ENCODE data around the gene ACYP2.
"Not testable (repeated sequence)": the region's sequence is repeated elsewhere in the genome, so short reads cannot be mapped to it uniquely, and the experiment has no call there.

ACYP2 gene

DNA sequence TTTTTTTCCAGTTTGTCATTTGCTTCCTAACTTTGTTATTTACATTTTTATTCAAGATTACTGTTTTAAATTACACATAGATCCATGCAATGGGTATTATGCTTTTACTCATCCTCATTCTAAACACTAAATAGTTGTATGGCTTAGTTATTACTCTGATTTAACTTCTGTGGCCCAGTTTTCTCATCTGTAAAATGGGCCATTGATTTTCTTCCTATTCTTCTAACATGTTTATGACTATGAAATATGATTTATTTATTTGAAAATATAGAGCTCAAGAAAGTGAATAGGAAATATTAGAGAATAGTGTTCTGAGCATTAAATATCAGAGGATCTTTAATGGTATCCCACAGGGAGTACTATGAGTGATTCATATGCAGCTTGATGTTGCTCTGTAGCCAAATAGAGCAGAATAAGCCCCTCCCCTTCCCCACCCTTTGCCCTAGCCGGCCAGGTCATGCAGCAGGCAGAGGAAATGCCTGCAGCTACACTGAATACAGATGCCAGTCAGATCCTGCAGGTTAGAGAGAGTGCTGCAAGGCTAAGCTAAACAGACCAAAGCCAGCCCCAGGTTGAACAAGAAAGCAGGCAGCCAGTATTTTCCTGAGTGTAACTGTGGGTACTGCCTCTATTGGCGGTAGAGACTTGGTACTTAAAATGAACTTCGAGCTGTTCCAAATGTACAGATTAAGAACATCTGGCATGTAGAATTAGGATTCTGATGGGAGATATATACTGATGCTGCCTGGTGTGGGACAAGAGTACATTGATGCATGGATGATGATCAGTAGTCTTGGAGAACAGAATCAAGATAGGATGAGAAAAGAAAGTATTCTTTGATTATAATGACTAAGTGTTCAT is 11.7 kb upstream of the ACYP2 start:
- peak; percentile 70 for DNase-seq
- no peaks in the 10 kb centered on the region for H3K36me3 ChIP-seq
- no peaks in the 10 kb centered on the region for H3K27me3 ChIP-seq
- H3K4me3 ChIP-seq (ENCODE audit: low read depth, low read length) = no peak overlapping the region
- TF ChIP-seq, protein P1, sequence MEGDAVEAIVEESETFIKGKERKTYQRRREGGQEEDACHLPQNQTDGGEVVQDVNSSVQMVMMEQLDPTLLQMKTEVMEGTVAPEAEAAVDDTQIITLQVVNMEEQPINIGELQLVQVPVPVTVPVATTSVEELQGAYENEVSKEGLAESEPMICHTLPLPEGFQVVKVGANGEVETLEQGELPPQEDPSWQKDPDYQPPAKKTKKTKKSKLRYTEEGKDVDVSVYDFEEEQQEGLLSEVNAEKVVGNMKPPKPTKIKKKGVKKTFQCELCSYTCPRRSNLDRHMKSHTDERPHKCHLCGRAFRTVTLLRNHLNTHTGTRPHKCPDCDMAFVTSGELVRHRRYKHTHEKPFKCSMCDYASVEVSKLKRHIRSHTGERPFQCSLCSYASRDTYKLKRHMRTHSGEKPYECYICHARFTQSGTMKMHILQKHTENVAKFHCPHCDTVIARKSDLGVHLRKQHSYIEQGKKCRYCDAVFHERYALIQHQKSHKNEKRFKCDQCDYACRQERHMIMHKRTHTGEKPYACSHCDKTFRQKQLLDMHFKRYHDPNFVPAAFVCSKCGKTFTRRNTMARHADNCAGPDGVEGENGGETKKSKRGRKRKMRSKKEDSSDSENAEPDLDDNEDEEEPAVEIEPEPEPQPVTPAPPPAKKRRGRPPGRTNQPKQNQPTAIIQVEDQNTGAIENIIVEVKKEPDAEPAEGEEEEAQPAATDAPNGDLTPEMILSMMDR (IDR thresholded peaks at IDR 0.05; ENCODE audit: low read depth, low read length) = peak; percentile 6; the same call in 1 of the 2 replicates
- peaks cover 2% of the 10 kb centered on the region; the same call in 1 of the 2 replicates for H3K4me1 ChIP-seq
- H3K9me3 ChIP-seq = no peaks in the 10 kb centered on the region

DNA sequence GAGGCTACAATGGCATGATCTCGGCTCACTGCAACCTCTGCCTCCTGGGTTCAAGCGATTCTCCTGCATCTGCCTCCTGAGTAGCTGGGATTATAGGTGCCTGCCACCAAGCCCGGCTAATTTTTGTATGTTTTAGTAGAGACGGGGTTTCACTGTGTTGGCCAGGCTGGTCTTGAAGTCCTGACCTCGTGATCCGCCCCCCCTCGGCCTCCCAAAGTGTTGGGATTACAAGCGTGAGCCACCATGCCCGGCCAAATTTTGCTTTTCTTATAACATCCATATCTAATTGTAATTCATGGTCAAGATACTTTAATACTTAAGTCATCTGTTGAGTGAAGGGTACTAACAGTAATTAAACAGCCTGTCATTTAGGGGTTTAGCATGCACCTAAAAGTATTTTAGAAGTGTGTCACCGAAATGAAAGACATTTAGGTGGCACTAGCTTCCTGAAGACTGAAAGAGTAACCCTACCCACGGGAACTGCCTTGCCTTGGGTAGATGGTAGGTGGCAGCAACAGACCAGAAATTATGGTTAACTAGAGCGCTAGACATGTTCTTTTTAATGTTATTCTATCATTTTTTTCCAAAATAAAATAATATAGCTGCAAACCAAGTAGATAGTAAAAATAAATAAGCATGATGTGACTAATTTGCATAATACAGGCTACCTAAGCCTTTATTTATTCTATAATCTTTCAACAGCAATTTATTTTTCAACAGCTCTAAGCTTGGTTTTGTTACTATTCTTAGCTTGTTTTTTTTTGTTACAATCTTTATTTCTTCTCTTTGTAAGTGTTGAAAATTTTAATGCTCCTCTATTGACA is 8.6 kb upstream of the ACYP2 start:
- Histone ChIP-seq H3K27me3 (no peaks in the 10 kb centered on the region), H3K4me1 (peaks cover 2% of the 10 kb centered on the region; the same call in 1 of the 2 replicates), H3K9me3 (no peaks in the 10 kb centered on the region), H3K36me3 (no peaks in the 10 kb centered on the region), H3K4me3 (ENCODE audit: low read depth, low read length) (no peak overlapping the region)
- DNase-seq = peak; percentile 40
- TF ChIP-seq, protein P1 (IDR thresholded peaks at IDR 0.05; ENCODE audit: low read depth, low read length) = peak; percentile 68

DNA sequence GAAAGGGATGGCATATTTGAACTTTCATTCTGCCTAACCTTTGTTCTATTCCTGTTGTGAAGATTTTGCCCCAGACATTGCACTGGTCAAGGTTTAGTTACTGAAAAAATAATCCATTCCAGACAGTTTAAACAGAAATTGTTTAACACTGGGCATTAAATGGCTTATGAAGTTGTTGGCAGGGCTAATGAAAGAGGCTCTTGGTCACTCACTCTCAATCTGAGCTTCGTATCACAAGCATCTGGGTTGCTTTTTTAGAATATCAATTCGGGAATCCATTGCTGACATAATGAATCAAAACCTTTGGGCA is 8.0 kb upstream of the ACYP2 start:
- no peak for DNase-seq
- peaks cover 2% of the 10 kb centered on the region; the same call in 1 of the 2 replicates for H3K4me1 ChIP-seq
- TF ChIP-seq, protein P1 (IDR thresholded peaks at IDR 0.05; ENCODE audit: low read depth, low read length) = no peak
- H3K36me3 ChIP-seq = no peaks in the 10 kb centered on the region
- no peaks in the 10 kb centered on the region for H3K27me3 ChIP-seq
- H3K4me3 ChIP-seq (ENCODE audit: low read depth, low read length) = peak overlapping the region; percentile 17; the same call in 1 of the 2 replicates
- no peaks in the 10 kb centered on the region for H3K9me3 ChIP-seq

DNA sequence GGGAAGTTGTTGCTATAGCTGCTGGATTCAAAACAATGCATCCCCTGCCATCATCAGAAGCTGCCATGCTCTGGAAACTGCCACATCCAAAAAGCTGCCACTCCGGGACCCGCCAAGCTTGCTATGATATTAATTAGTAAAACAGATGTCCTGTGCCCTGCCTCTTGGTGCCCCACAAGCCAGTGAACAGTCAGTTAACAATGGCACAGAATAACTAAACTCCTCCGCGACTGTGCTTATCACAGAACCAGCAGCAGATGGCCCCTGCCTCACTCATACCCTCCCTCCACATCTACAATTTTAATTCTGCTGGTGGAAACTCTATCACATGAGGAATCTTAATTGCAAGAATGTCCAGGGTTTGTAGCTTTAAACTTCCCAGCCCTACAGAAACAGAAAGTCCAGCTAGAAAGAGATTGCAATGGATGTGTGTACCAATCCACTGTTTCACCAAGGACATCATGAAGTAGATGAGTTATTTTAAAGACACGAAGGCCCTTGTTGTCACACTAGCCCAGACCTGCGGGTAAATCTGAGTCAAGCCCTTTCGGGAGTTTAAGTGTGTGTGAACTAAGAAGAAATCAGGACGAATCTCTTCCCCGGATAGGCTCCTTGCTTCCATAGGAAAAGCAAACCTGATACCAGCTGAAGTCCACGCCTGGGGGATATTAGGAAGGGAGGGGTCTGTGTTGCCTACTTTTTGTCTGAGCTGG is 7.4 kb upstream of the ACYP2 start:
- Histone ChIP-seq H3K27me3 (no peaks in the 10 kb centered on the region), H3K4me3 (ENCODE audit: low read depth, low read length) (peak overlapping the region; percentile 17; the same call in 1 of the 2 replicates), H3K4me1 (peaks cover 2% of the 10 kb centered on the region; the same call in 1 of the 2 replicates), H3K9me3 (no peaks in the 10 kb centered on the region), H3K36me3 (no peaks in the 10 kb centered on the region)
- TF ChIP-seq, protein P1 (IDR thresholded peaks at IDR 0.05; ENCODE audit: low read depth, low read length) = peak; percentile 12; the same call in 1 of the 2 replicates
- peak; percentile 52 for DNase-seq

DNA sequence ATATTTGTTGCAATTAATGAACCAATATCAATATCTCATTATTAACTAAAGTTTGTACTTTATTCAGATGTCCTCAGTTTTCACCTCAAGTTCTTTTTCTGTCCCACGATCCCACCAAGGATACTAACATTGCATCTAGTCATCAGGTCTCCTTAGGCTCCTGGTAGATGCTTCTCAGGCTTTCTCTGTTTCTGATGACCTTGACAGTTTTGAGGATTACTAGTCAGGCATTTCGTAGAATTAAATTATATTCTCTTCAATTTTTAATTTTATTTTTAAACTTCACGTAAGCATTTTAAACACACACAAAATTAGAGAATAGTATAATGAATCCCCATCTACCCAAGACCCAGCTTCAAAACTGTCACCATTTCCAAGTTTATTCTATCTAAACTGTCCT is 5.6 kb upstream of the ACYP2 start:
- no peak overlapping the region for H3K4me3 ChIP-seq (ENCODE audit: low read depth, low read length)
- no peak for DNase-seq
- no peaks in the 10 kb centered on the region; the same call in 1 of the 2 replicates for H3K4me1 ChIP-seq
- H3K9me3 ChIP-seq = no peaks in the 10 kb centered on the region
- TF ChIP-seq, protein P1 (IDR thresholded peaks at IDR 0.05; ENCODE audit: low read depth, low read length) = no peak
- no peaks in the 10 kb centered on the region for H3K36me3 ChIP-seq
- no peaks in the 10 kb centered on the region for H3K27me3 ChIP-seq

DNA sequence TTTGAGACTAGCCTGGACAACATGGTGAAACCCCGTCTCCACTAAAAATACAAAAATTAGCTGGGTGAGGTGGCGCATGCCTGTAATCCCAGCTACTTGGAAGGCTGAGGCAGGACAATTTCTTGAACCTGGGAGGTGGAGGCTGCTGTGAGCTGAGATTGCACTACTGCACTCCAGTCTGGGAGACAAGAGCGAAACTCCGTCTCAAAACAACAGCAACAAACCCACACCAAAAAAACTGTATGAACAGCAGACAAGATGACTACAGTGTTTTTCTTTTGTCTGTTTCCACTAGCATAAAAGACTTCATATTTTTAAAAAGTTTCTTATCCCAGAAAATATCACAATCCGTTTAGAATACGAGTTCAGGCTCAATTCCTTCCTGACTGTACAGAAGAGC is 936 bp upstream of the ACYP2 start:
- not testable (repeated sequence) for H3K4me1 ChIP-seq, H3K27me3 ChIP-seq

More for the DNA sequence above, 936 bp upstream of the ACYP2 start:
- peak overlapping the region; percentile 76 for H3K4me3 ChIP-seq (ENCODE audit: low read depth, low read length)
- not testable (repeated sequence) for H3K36me3 ChIP-seq, H3K9me3 ChIP-seq, DNase-seq

Measured in BE2C (cell line).